HG03045 (cell line): ENCODE data around the gene GSG1L2.
"Not testable (repeated sequence)": the region's sequence is repeated elsewhere in the genome, so short reads cannot be mapped to it uniquely, and the experiment has no call there.

Experiments used
- ATAC-seq: cut with Tn5 transposase; IDR thresholded peaks from one replicate; pipeline ENCODE4 v1.9.1; 2021; ENCODE audit warnings: mild to moderate bottlenecking, moderate library complexity; ENCODE audit not compliant: unreplicated experiment

The GSG1L2 gene

GRCh38 chr17:9790889-9791876 lies 30.7 kb downstream of the GSG1L2 start, which contains the start of gene DHRS7C:
Gene DHRS7C, minus strand, starts transcription at chr17:9791592. Its CDS starts 308 bp downstream, at chr17:9791284.
- no peak for ATAC-seq

DNA sequence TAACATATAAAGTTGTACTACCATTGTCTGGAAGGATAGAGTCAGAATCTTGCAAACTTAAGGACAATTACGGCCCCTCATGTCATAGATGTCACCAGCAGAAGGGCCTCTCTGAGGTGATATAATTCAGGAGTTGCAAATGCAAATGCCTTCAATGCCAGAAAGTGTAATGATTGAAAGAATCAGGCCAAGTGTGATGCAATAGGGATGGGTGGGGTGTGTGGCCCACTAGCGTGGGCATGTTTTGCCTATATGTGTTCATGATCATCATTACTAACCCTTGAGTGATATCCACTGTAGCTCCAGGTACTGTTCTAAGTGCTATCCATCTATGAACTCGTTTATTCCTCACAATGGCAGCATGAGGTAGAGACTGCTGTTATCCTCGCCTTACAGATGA lies 31.6 kb downstream of the GSG1L2 start:
- no peak for ATAC-seq

- no peak for ATAC-seq
Measured at GRCh38 chr17:9788601-9789000, 33.3 kb downstream of the GSG1L2 start.

- ATAC-seq = no peak
Measured at GRCh38 chr17:9784544-9784943, 37.3 kb downstream of the GSG1L2 start.

DNA sequence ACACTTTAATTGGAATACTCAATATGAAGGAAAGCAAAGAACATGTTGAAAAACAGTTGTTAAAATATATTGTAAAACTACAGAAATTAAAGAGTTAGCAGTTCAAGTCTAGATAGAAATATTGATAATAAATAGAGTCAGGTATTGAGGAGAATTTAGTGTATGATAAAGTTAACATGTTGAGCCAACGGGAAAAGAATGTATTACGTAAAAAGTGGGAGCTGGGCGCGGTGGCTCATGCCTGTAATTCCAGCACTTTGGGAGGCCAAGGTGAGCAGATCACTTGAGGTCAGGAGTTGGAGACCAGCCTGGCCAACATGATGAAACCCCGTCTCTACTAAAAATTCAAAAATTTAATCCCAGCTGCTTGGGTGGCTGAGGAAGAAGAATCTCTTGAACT lies 38.4 kb downstream of the GSG1L2 start:
- not testable (repeated sequence) for ATAC-seq

- no peak for ATAC-seq
Measured at GRCh38 chr17:9783050-9783449, 38.8 kb downstream of the GSG1L2 start.

- no peak for ATAC-seq
Measured at GRCh38 chr17:9780552-9780951, 41.3 kb downstream of the GSG1L2 start.

- no peak for ATAC-seq
Measured at GRCh38 chr17:9776911-9777310, 45.0 kb downstream of the GSG1L2 start.

DNA sequence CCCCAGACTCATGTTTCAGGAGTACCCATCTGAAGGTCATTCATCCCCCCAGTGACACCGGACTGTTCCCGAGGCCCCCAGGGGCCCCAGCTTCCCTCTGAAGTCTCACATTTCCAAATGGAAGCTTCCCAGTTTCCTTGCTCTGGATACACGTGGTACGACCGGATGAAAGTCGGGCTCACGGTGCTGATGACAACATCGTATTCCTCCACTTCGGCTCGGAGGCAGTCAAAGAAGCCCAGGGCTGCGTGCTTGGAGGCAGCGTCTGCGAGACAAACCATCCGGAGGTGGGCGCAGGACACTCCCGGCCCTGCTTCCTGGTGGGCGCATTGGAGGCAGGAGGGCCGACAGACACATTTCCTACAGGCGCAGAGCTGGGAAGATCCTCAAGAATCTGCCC lies 49.2 kb downstream of the GSG1L2 start:
- no peak for ATAC-seq

DNA sequence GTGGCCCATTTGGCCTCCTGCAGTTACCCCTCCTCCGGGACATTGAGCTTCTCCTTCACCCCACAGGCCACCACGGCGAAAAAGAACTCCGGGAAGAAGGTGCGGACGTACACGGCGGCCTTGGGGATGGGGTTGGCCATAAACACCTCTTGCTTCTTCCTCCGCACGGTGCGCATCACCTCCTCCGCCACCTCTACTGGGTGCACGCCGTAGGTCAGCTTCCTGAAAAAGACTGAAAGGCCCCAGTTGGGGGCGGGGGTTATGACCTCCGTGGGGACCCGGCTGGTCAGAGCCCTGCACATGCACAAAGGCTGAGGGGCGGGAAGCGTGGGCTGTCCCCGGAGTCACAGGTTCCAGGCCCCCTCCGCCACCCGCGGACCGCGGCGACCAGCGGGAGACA lies 50.4 kb downstream of the GSG1L2 start:
- no peak for ATAC-seq

DNA sequence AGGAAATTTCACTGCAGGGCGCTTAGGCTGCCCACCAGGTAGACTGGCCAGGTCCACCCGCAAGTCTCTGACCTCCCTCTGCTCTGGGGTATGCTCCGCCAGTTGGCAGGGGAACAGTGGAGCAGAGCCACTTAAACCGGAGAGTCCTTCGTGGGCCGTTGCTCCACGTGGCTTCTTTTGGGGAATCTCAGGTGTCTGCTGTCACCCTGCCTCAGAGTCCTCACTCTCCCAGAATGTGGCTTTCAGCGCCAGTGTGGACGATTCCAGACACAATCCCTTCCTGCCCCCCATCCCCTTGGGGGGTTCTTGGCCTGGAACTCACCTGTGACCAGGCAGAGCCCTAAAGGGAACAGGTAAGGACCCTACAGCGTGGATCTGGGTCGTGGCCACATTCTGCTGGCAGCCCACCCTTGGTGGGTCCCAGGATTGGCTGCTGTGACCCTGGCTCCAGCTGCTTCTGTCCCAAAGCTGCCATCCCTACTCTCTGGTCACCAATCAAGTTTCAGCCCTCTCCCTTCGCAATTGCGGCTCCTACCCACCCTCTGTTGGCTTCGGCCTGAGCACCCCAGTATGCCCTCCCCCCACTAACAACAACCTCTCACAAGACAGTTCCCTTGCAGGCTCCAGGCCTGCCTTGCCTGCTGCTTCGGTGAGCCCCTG lies 52.7 kb downstream of the GSG1L2 start:
- no peak for ATAC-seq

DNA sequence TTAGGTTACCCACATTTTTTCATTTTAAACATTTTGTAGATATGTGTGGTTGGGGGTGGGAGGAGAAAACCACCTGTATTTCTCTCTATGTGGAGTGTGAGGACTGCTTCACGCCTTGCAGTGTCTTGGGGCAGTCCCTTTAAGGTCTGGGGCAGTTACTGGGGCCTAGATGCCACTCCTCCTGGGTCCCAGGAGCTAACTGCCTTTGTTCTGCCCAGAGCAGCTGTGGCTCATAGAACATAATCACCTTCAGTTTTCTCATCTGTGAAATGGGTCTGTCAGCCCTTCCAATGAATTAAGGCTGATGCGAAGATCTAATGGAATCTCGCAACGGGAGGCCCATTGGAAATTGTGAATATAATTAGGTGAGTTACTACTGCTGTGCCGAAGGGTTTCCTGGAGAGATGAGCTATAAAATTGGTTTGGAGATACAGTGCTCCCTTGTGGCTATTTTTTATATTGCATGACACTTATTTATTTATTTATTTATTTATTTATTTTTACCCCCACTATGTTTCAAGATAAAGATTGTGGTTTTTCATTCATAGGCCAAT lies 53.4 kb downstream of the GSG1L2 start:
- no peak for ATAC-seq

DNA sequence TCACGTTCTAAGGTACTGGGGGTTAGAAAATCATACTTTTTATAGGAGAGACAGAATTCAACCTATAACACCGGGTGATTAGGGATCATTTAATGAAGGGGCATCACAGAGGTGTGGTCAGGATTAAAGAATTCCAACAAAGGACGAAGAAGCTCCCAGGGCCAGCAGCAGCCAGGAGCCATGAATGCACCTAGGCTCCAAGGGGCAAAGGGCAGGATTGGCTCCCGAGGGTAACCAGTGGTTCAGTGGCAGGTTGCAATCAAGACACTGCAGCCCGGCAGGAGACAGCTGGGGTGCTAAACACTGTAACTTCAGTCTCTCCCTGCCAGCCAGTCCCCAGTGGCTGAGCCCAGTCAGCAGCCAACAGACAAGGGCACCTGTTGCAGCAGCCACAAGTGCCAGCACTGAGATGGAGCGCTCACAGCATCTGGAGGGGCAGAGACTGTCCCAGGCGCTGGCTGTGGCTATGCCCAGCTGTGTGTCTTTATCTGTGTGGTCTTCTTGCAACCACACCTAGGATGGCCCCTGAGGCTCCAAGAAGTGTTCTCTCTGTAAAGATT lies 54.4 kb downstream of the GSG1L2 start:
- ATAC-seq = no peak

DNA sequence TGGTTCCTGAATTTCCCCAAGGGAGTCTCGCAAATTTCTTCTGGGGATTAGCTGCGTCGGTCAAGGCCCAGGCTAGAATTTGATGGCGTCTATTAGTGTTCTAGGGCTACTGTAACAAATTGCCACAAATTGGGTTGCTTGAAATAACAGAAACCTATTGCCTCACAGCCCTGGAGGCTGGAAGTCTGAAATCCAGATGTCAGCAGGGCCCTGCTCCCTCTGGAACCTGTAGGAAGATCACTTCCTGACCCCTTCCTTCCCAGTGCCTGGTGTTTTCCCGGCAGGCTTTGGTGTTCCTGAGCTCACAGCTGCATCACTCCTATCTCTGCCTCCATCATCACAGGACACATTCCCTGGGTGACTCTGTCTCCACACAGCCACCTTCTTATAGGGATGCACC lies 54.9 kb downstream of the GSG1L2 start:
- ATAC-seq = no peak

GRCh38 chr17:9765322-9765721 lies 56.6 kb downstream of the GSG1L2 start:
- no peak for ATAC-seq

GRCh38 chr17:9763643-9764042 lies 58.2 kb downstream of the GSG1L2 start:
- ATAC-seq = no peak

DNA sequence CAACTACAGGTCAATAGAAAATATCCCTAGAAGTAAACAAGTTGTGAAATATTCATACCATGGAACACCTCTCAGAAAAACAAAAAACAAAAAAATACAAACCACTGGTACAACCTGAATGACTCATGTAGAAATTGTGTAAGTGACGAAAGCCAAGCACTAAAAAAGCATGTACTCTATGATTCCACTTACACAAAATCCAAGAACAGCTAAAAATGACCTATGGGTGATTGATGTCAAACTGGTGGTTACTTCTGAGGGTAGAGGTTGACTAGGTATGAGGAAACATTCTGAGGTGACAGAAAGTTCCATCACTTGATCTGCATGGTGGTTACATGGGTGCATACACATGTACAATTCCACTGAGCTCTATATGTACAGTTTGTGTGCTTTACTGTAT lies 61.6 kb downstream of the GSG1L2 start:
- ATAC-seq = no peak

GRCh38 chr17:9755083-9755482 lies 66.8 kb downstream of the GSG1L2 start:
- no peak for ATAC-seq
